IPS-18c (cell line): ENCODE measurements around the gene CHN2.

Experiments
- H3K4me3 ChIP-seq: 2 replicates; pipeline ENCODE4 v1.7.0; 2013; ENCODE audit warnings: low read depth, mild to moderate bottlenecking, low read length, moderate library complexity; ENCODE audit not compliant: insufficient read depth
- H3K9me3 ChIP-seq: one replicate; pipeline ENCODE4 v1.6.1; 2013; ENCODE audit warnings: mild to moderate bottlenecking, low read length, moderate library complexity; ENCODE audit not compliant: control insufficient read depth, insufficient read depth

Gene CHN2

GRCh38 chr7:29177963-29178600, 16.5 kb upstream of the CHN2 start:
- Histone ChIP-seq H3K9me3 (no peaks in the 10 kb centered on the region), H3K4me3 (no peak overlapping the region)

- H3K9me3 ChIP-seq, result no peaks in the 10 kb centered on the region
- H3K4me3 ChIP-seq, result no peak overlapping the region
Measured at GRCh38 chr7:29179115-29179514, 15.5 kb upstream of the CHN2 start.

DNA sequence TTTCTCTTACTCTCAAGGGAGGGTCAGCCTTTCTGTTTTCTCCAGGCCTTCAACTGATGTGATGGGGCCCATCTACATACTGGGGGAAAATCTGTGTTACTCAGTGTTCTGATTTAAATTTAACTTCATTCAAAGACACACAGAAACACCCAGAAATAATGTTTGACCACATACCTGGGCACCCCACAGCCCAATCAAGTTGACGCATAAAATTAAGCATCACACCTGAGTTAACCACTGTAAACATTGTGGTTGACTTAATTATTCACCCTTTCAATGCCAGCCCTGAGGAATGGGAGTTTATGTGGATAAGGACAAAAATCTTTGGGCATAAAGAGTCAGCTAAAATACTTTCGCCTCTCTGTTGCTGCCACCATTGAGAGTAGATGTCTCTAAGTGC, 10.0 kb upstream of the CHN2 start:
- Histone ChIP-seq H3K4me3 (no peak overlapping the region), H3K9me3 (no peaks in the 10 kb centered on the region)

- Histone ChIP-seq H3K9me3 (no peaks in the 10 kb centered on the region), H3K4me3 (no peak overlapping the region)
Measured at GRCh38 chr7:29185613-29186012, 9.0 kb upstream of the CHN2 start.

GRCh38 chr7:29189743-29190201, 4.8 kb upstream of the CHN2 start:
- Histone ChIP-seq H3K9me3 (no peaks in the 10 kb centered on the region), H3K4me3 (no peak overlapping the region)

- Histone ChIP-seq H3K9me3 (no peaks in the 10 kb centered on the region), H3K4me3 (no peak overlapping the region)
Measured at GRCh38 chr7:29190349-29191045, 4.1 kb upstream of the CHN2 start.

- H3K9me3 ChIP-seq, result no peaks in the 10 kb centered on the region
- no peak overlapping the region for H3K4me3 ChIP-seq
Measured at GRCh38 chr7:29192323-29192722, 2.3 kb upstream of the CHN2 start.

- Histone ChIP-seq H3K9me3 (no peaks in the 10 kb centered on the region), H3K4me3 (no peak overlapping the region)
Measured at GRCh38 chr7:29192811-29193210, 1.8 kb upstream of the CHN2 start.

GRCh38 chr7:29193316-29194205, 1.0 kb upstream of the CHN2 start:
- Histone ChIP-seq H3K4me3 (peak overlapping the region; percentile 74), H3K9me3 (no peaks in the 10 kb centered on the region)

GRCh38 chr7:29194206-29194593, 375 bp upstream of the CHN2 start:
- peak overlapping the region; percentile 74 for H3K4me3 ChIP-seq
- no peaks in the 10 kb centered on the region for H3K9me3 ChIP-seq

GRCh38 chr7:29196191-29196590, 1.6 kb downstream of the CHN2 start:
- H3K9me3 ChIP-seq, result no peaks in the 10 kb centered on the region
- H3K4me3 ChIP-seq, result no peak overlapping the region

DNA sequence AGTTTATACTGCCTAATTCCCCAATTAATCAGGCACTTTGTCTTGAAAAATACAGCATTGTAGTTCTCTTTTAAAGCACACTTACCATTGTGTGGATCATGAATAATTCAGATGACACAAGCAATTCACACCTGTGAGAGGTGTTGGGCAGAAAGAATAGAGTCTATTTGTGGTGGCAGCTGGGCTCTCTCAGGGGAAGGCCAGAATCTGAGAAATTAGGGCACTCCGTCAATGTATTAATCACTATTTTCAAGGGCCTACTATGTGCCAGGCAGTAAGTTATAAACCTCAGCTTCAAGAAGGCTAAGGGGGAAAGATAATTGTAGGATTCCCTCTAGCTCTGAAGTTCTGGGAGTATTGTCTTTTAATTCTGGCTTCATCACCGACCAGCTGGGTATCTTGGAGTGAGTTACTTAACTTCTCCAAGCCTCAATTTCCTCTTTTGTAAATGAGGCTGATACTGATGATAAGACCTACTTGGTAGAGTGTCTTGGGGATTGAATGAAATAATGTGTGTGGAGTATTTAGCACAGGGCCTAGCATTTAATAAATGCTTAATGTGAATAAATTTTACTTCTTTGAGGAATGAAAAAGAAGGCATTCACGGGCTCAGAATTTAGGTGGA, 2.5 kb downstream of the CHN2 start:
- H3K9me3 ChIP-seq, result no peaks in the 10 kb centered on the region
- no peak overlapping the region for H3K4me3 ChIP-seq

DNA sequence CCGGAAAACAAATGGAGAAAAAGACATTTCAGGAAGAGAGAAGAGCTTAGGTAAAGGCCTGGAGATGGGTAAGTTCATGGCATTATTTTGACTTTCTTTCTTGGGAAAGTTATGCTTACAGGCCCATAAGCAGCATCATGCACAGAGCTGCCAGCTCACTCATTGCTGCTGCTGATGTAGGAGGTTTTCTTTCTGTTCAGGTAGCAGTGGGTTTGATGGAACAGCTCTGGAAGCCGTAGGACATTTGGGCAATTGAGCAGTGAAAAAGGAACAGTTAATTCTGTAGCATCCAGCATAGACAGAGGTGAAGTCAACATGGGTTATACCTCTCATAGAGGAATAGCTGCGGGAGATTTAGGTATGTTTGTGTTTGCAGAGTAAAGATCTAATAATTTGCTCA, 3.3 kb downstream of the CHN2 start:
- Histone ChIP-seq H3K9me3 (no peaks in the 10 kb centered on the region), H3K4me3 (no peak overlapping the region)

- Histone ChIP-seq H3K4me3 (no peak overlapping the region), H3K9me3 (no peaks in the 10 kb centered on the region)
Measured at GRCh38 chr7:29199776-29200175, 5.2 kb downstream of the CHN2 start.

DNA sequence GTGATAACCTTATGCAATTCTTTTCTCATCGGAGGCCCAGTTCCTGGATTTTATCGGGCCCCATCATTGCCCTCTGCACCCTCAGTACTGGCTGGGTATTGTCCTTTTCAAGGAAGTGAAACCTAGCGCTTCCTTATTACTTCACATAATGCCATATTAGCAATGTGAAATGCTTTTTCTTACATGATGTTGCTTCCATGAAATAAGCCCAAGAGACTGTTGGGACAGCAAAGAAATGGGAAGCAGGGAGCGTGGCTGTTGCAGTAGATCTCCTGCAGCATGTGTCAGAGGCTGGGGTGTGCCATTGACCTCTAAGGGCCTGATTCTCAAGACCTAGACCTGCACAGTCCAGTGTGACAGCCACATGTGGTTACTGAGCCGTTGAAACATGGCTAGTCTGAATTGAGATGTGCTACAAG, 8.1 kb downstream of the CHN2 start:
- no peaks in the 10 kb centered on the region for H3K9me3 ChIP-seq
- no peak overlapping the region for H3K4me3 ChIP-seq

- Histone ChIP-seq H3K4me3 (no peak overlapping the region), H3K9me3 (no peaks in the 10 kb centered on the region)
Measured at GRCh38 chr7:29204491-29205272, 10.1 kb downstream of the CHN2 start.
